Cortex of kidney (tissue), 1 donor: ENCODE data around the gene DNAAF2.

ENCODE experiments used
- DNase-seq: peaks from one replicate; lab custom pipeline; 2025; lab: John Stamatoyannopoulos, UW

Gene DNAAF2

DNA sequence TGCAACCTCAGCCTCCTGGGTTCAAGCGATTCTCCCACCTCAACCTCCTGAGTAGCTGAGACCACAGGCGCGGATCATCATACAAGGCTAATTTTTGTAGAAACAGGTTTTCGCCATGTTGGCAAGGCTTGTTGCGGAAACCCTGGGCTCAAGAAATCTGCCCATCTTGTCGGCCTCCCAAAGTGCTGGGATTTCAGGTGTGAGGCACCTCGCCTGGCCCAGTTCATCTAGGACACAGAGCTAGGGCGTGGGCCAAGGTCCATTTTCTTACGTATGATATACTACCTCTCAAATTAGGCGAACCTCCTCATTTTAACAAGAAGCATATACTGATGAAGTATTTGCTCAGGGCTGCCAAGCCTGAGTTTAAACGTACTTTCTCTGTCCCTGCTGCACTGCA, 51.0 kb downstream of the DNAAF2 start:
- DNase-seq: no peak

DNA sequence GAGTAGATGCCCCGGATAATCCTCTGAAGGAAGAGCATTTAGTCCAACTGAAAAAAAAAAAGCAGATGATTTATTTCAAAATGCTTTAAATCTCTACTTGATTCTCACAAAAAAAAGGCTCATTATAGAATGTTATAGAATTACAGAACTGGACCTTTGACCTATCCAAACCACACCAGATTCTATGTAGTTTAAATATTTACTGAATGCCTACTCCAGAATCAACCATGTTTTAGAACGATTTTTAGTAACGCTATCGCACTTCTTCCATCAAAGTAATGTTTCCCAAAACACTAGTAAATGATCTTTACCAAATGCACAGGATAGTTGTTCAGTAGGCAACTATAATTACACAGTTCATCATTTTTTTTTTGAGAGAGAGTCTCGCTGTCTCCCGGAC, 51.4 kb downstream of the DNAAF2 start:
- DNase-seq: no peak

DNA sequence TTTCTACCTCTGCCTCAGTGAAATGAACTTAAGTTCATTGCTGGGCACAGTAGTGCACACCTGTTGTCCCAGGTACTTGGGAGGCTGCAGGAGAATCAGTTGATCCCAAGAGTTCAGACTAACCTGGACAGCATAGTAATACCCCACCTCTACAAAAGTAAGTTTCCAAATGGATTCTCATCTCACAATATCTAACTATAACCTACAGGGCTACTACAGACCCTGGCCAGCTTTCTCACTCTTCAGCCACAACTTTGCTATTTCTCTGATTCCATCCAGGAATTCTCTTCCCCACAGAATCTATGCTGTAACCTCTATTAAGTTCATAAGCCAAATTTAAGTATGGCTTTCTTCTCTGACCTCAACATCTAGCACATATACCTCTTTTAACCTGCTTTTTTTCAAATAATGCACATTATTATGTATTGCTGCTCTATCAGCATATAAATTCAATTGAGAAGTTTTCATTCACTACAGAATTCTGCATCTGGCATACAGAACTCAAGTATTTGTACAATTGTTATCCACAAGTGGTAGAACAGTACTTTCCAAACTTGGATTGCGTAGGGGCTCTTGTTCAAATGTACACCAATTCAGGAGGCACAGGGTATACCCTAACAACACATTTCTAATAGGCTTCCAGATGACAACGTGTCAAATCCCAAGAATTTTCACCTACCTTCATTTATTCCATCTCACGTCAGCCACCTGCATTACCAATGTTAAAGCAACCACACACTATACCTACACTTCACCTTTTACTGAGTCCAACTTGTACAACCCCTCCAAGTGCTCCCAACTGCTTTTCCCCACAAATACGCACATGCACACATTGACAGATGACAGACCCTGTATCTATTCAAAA, 52.7 kb downstream of the DNAAF2 start:
- DNase-seq: no peak

DNA sequence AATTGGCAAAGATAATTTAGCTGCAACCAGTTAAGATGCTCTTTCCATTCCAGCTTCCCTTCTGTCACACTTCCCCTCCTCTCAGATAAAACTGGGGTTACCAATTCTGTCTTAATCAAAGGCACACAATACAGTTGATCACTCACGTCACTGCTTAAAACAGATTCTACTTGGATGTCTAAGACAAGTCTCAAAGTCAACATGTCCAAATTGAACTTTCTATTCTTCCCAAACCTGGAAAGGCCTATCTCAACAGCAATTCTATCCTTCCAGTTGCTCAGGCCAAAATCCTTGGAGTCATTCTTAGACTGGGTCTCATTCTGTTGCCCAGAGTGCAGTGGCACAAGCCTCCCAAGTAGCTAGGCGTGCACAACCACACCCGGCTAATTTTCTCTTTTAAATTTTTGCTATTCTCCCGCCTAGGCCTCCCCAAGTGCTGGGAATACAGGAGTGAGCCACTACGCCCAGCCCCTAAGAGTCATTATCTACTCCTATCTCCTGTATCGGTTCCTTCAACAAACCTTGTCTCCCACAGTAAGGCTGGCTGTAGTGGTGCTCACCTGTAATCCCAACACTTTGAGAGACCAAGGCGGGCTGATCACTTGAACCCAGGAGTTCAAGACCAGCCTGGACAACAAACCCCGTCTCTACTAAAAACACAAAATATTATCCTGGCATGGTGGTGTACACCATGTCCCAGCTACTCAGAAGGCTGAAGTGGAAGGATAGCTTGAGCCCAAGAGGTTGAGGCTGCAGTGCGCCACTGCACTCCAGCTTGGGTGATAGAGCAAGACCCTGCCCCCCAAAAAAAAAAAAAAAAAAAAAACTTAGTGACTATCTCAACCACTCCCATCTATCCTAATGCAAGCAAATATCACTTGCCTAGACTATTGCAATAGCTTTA, 53.6 kb downstream of the DNAAF2 start:
- DNase-seq: no peak

DNA sequence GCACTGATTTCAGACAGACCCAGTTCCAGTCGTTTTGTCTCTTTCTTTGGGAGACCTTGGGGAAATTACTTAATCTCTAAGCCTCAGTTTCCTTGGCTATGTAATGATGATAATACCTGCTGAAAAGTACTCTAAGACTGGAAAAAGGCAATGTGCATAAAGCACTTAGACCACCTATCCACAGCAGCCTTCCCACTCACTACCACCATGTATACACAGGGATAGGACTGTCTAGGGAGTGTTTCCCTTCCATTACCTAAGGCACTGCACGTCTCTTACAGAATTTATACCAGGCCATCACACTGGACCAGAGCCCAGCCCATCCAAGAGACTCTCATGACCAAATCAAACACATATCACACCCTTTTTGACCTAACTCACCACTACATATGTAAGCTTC, 55.2 kb downstream of the DNAAF2 start:
- no peak for DNase-seq

DNA sequence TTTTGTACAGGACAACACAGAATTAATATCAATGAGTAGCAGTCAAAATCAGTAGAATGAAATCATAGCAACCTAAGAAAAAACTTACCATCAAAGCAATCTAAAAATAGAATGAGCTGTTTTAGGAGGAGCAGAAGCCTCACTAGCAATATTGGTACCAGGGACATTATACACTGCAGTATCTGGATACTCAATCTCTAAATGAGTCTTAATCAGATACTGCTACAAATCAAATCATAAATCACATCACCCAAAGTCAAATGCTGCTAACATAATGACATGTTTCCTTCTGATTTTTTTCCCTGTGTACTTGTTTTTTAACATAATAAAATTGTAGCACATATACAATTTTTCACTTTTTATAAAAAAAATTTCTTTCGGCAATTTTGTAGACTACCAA, 56.9 kb downstream of the DNAAF2 start:
- DNase-seq: no peak
